HCT116 (cell line): ENCODE results near the gene BMP7. TPM values are rescaled to one million over a fixed set of nuclear protein-coding genes. Genes with fewer than 3 reads are reported as not detected.

Experiments
- ATAC-seq: fragments of 200-7000 bp; cut with Tn5 transposase; 2 replicates; pipeline ENCODE4 v1.9.1; 2020; ENCODE audit warnings: mild to moderate bottlenecking, moderate library complexity
- BruUV-seq: library from RNA; stranded (reverse); fragments of 400-500 nt; replicated peaks from 2 replicates; lab custom pipeline; 2021; lab: Mats Ljungman, UMichigan
- CTCF ChIA-PET: fragments of 300-600 bp; sonication (Branson Sonifier 250); formaldehyde crosslinking; loops from one replicate; lab custom pipeline; 2021; ENCODE audit warnings: antibody characterized with exemption; lab: Charles Lee
- POLR2A ChIA-PET: fragments of 300-600, 350-600 bp; sonication (Branson Sonifier 250); formaldehyde crosslinking; loops from one replicate; lab custom pipeline; 2021; ENCODE audit warnings: antibody characterized with exemption; lab: Charles Lee
- RAD21 ChIA-PET, 2 experiments: fragments of 300-600 bp; sonication (Branson Sonifier 250); formaldehyde crosslinking; loops; one replicate each; lab custom pipeline; 2023; ENCODE audit warnings: low total read pairs in 2 of 2; ENCODE audit not compliant: uncharacterized antibody in 2 of 2, unreplicated experiment in 2 of 2, low non-redundant PET in 1 of 2; lab: Charles Lee
- DNase-seq: peaks from one replicate; pipeline ENCODE4 v3.0.0-alpha.2; 2010; ENCODE audit warnings: low read depth, low spot score
- H2AFZ ChIP-seq: fragments of 200-600 bp; shearing (Covaris generic), sonication (generic); 2 replicates; pipeline ENCODE4 v1.6.1; 2017; ENCODE audit warnings: low read depth, mixed run types, mixed read lengths, antibody characterized with exemption, low read length; ENCODE audit not compliant: poor library complexity, severe bottlenecking
- H3K27ac ChIP-seq: 2 replicates; pipeline ENCODE4 v1.5.1; 2012; ENCODE audit warnings: low read depth, low read length
- H3K27me3 ChIP-seq: fragments of 200-600 bp; sonication (generic); 2 replicates; pipeline ENCODE4 v1.6.1; 2016; ENCODE audit warnings: mixed run types, low read length, mixed read lengths; ENCODE audit not compliant: insufficient read depth
- H3K36me3 ChIP-seq, 2 experiments: fragments of 200-500 bp in 1 of 2; fragments of 200-600 bp in 1 of 2; sonication (Bioruptor generic) in 1 of 2; sonication (generic) in 1 of 2; 2 replicates each; pipeline versions ENCODE4 v1.5.1 to v1.6.1; 2014 to 2016; ENCODE audit warnings: low read length in 2 of 2, inconsistent platforms in 1 of 2, mixed read lengths in 1 of 2, mixed run types in 1 of 2; ENCODE audit not compliant: insufficient read depth in 2 of 2, control insufficient read depth in 1 of 2
- H3K4me1 ChIP-seq, 2 experiments: fragments of 200-600 bp in 1 of 2; sonication (generic) in 1 of 2; 2 replicates each; pipeline versions ENCODE4 v1.5.1 to v1.6.1; 2012 to 2017; ENCODE audit warnings: low read length in 2 of 2, inconsistent platforms in 1 of 2, mild to moderate bottlenecking in 1 of 2, mixed read lengths in 1 of 2, mixed run types in 1 of 2, moderate library complexity in 1 of 2; ENCODE audit not compliant: insufficient read depth in 2 of 2, control insufficient read depth in 1 of 2
- H3K4me2 ChIP-seq: fragments of 200-600 bp; sonication (generic); 2 replicates; pipeline ENCODE4 v1.6.1; 2017; ENCODE audit warnings: mixed run types, low read length, mixed read lengths
- H3K4me3 ChIP-seq, 2 experiments: fragments of 200-600 bp in 1 of 2; sonication (generic) in 1 of 2; replicated peaks in 1 of 2; 2 replicates each; pipeline ENCODE4 v1.5.1; 2011 to 2016; ENCODE audit warnings: low read length in 2 of 2, control low read depth in 1 of 2, low read depth in 1 of 2, mild to moderate bottlenecking in 1 of 2, mixed read lengths in 1 of 2, mixed run types in 1 of 2
- H3K79me2 ChIP-seq: fragments of 200-600 bp; sonication (generic); 2 replicates; pipeline ENCODE4 v1.6.1; 2017; ENCODE audit warnings: mild to moderate bottlenecking, mixed run types, low read length, moderate library complexity, mixed read lengths; ENCODE audit not compliant: insufficient read depth
- H3K9ac ChIP-seq: fragments of 200-600 bp; sonication (generic); 2 replicates; pipeline ENCODE4 v1.6.1; 2016; ENCODE audit warnings: low read length, mixed read lengths
- H3K9me2 ChIP-seq: fragments of 200-600 bp; sonication (generic), shearing (Covaris generic); 2 replicates; pipeline ENCODE4 v1.6.1; 2017; ENCODE audit warnings: mixed run types, mild to moderate bottlenecking, moderate library complexity; ENCODE audit not compliant: insufficient read depth
- H3K9me3 ChIP-seq, 2 experiments: fragments of 200-500 bp in 1 of 2; fragments of 200-600 bp in 1 of 2; sonication (Bioruptor generic) in 1 of 2; sonication (generic) in 1 of 2; 2 replicates each; pipeline ENCODE4 v1.6.1; 2014 to 2017; ENCODE audit warnings: low read length in 2 of 2, mixed read lengths in 2 of 2, inconsistent platforms in 1 of 2, low read depth in 1 of 2, mild to moderate bottlenecking in 1 of 2, mixed run types in 1 of 2, moderate library complexity in 1 of 2; ENCODE audit not compliant: control insufficient read depth in 1 of 2, insufficient read depth in 1 of 2
- H4K20me1 ChIP-seq: fragments of 200-600 bp; sonication (generic), shearing (Covaris generic); 2 replicates; pipeline ENCODE4 v1.6.1; 2017; ENCODE audit warnings: mixed run types, mild to moderate bottlenecking, moderate library complexity; ENCODE audit not compliant: insufficient read depth
- CBX3 ChIP-seq: IDR thresholded peaks from 2 replicates; pipeline ENCODE4 v1.6.1; 2012; ENCODE audit warnings: low read depth
- CEBPB ChIP-seq: IDR thresholded peaks from 2 replicates; pipeline ENCODE4 v1.6.1; 2012; ENCODE audit warnings: low read depth
- EGR1 ChIP-seq: IDR thresholded peaks from 2 replicates; pipeline ENCODE4 v1.6.1; 2012; ENCODE audit warnings: low read depth
- ELF1 ChIP-seq: IDR thresholded peaks from 2 replicates; pipeline ENCODE4 v1.6.1; 2012; ENCODE audit warnings: low read depth, borderline replicate concordance
- EZH2 ChIP-seq: fragments of 200-600 bp; sonication (generic); IDR thresholded peaks from 2 replicates; pipeline ENCODE4 v1.6.1; 2017; ENCODE audit warnings: antibody characterized with exemption, mixed run types
- EZH2phosphoT487 ChIP-seq: fragments of 200-600 bp; IDR thresholded peaks from 2 replicates; pipeline ENCODE4 v1.6.1; 2018; ENCODE audit warnings: antibody characterized with exemption, borderline replicate concordance
- JUND ChIP-seq: IDR thresholded peaks from 2 replicates; pipeline ENCODE4 v1.6.1; 2012
- RAD21 ChIP-seq: IDR thresholded peaks from 2 replicates; pipeline ENCODE4 v1.6.1; 2012; ENCODE audit warnings: low read depth, mild to moderate bottlenecking
- SIN3A ChIP-seq: IDR thresholded peaks from 2 replicates; pipeline ENCODE4 v1.6.1; 2012; ENCODE audit warnings: low read depth
- YY1 ChIP-seq: IDR thresholded peaks from 2 replicates; pipeline ENCODE4 v1.6.1; 2011; ENCODE audit warnings: low read length, low read depth, moderate library complexity, mild to moderate bottlenecking; ENCODE audit not compliant: insufficient replicate concordance; ENCODE audit errors: extremely low read depth
- intact Hi-C: fragments of 100-400 bp; cut with micrococcal nuclease; formaldehyde crosslinking; loops from 2 replicates; pipeline ENCODE4 v1.10.0; 2022
- total RNA-seq: library from RNA; stranded (reverse); gene quantifications from one replicate; pipeline ENCODE4 v1.2.1, GENCODE V29; 2021; ENCODE audit not compliant: unreplicated experiment
- TF ChIP-seq, protein P1 (sequence below): IDR thresholded peaks from 2 replicates; pipeline ENCODE4 v1.6.1; 2012
- TF ChIP-seq, protein P2 (sequence below): IDR thresholded peaks from 2 replicates; pipeline ENCODE4 v1.6.1; 2011; ENCODE audit warnings: mild to moderate bottlenecking, low read length, moderate library complexity; ENCODE audit not compliant: insufficient replicate concordance; ENCODE audit errors: extremely low read depth
- TF ChIP-seq, protein P3 (sequence below): IDR thresholded peaks from 2 replicates; pipeline ENCODE4 v1.6.1; 2012; ENCODE audit warnings: low read depth

Gene BMP7
- total RNA-seq, 1 experiment from 2014 or later: 7.0 TPM

DNA sequence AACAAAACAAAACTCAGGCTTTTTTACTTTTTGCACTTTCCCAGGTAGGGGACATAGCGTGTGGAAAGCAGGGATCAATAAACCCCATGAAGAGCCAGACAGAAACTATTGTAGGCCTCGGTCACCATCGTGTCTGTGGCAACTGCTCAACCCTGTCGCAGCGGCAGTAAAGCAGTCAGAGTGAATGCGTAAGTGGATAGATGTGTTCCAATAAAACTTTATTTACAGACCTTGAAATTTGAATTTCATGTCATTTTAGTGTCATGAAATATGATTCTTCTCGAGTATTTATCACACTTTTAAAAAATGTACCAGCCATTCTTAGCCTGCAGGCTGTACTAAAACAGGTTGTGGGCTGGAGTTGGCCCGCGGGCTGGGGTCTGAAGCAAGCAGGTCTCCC lies 14.5 kb downstream of the BMP7 start:
- POLR2A ChIA-PET: no interaction called here
- DNase-seq (no peak), ATAC-seq (no peak)
- no TSS peak for BruUV-seq
- RAD21 ChIA-PET: no interaction called here
- Histone ChIP-seq H4K20me1 (no peaks in the 10 kb centered on the region), H3K9me2 (no peaks in the 10 kb centered on the region), H3K4me2 (no peak overlapping the region), H3K9ac (no peak overlapping the region), H2AFZ (no peak overlapping the region), H3K36me3 (no peaks in the 10 kb centered on the region), H3K27ac (no peak overlapping the region), H3K4me3 (no peak overlapping the region), H3K9me3 (no peaks in the 10 kb centered on the region), H3K27me3 (no peaks in the 10 kb centered on the region), H3K79me2 (no peaks in the 10 kb centered on the region), H3K4me1 (peaks cover 0 to 9% of the 10 kb centered on the region in 2 experiments; a peak in 2 of 4 replicates)
- CTCF ChIA-PET: interaction anchor here (1.4 kb wide), 1 partner anchor 81 kb away, joined by 5 read pairs; no protein-coding TSS in a partner anchor
- intact Hi-C loops: no loop called here
- TF ChIP-seq, protein P1, sequence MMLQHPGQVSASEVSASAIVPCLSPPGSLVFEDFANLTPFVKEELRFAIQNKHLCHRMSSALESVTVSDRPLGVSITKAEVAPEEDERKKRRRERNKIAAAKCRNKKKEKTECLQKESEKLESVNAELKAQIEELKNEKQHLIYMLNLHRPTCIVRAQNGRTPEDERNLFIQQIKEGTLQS: no peak
- TF ChIP-seq RAD21: no peak
- TF ChIP-seq, protein P2, sequence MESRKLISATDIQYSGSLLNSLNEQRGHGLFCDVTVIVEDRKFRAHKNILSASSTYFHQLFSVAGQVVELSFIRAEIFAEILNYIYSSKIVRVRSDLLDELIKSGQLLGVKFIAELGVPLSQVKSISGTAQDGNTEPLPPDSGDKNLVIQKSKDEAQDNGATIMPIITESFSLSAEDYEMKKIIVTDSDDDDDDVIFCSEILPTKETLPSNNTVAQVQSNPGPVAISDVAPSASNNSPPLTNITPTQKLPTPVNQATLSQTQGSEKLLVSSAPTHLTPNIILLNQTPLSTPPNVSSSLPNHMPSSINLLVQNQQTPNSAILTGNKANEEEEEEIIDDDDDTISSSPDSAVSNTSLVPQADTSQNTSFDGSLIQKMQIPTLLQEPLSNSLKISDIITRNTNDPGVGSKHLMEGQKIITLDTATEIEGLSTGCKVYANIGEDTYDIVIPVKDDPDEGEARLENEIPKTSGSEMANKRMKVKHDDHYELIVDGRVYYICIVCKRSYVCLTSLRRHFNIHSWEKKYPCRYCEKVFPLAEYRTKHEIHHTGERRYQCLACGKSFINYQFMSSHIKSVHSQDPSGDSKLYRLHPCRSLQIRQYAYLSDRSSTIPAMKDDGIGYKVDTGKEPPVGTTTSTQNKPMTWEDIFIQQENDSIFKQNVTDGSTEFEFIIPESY: no peak
- TF ChIP-seq EZH2phosphoT487: no peak
- no peak for TF ChIP-seq EZH2
- no peak for TF ChIP-seq SIN3A
- TF ChIP-seq CEBPB: no peak

DNA sequence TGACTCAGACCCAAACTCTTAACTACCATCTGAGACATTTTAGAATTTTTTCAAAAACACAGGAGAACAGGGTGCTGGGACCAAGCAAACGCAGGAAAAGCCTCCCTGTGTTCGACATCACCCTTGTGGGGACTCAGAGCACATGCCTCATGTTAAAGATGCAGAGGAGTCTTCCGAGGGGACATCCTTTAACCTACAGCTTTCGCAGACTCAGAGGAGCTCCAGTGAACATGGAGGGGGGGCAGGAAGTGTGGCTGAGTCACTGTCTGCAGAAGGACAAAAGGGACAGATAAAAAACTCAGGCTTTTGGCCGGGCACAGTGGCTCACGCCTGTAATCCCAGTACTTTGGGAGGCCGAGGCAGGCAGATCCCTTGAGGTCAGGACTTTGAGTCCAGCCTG lies 15.1 kb downstream of the BMP7 start:
- H3K4me1 ChIP-seq: peaks cover 0 to 9% of the 10 kb centered on the region in 2 experiments; a peak in 2 of 4 replicates
- ChIA-PET RAD21 (no interaction called here), POLR2A (no interaction called here), CTCF (no interaction called here)
- no peak overlapping the region for H2AFZ ChIP-seq
- no peaks in the 10 kb centered on the region for H3K36me3 ChIP-seq
- intact Hi-C loops: no loop called here
- no peak overlapping the region for H3K9ac ChIP-seq
- no peak overlapping the region for H3K4me3 ChIP-seq
- no peaks in the 10 kb centered on the region for H3K9me3 ChIP-seq
- no peaks in the 10 kb centered on the region for H3K9me2 ChIP-seq
- H3K27me3 ChIP-seq: no peaks in the 10 kb centered on the region
- H3K4me2 ChIP-seq: no peak overlapping the region
- no peaks in the 10 kb centered on the region for H3K79me2 ChIP-seq
- BruUV-seq: no TSS peak
- DNase-seq (no peak), ATAC-seq (no peak)
- H3K27ac ChIP-seq: no peak overlapping the region
- H4K20me1 ChIP-seq: no peaks in the 10 kb centered on the region
- TF ChIP-seq, protein P3, sequence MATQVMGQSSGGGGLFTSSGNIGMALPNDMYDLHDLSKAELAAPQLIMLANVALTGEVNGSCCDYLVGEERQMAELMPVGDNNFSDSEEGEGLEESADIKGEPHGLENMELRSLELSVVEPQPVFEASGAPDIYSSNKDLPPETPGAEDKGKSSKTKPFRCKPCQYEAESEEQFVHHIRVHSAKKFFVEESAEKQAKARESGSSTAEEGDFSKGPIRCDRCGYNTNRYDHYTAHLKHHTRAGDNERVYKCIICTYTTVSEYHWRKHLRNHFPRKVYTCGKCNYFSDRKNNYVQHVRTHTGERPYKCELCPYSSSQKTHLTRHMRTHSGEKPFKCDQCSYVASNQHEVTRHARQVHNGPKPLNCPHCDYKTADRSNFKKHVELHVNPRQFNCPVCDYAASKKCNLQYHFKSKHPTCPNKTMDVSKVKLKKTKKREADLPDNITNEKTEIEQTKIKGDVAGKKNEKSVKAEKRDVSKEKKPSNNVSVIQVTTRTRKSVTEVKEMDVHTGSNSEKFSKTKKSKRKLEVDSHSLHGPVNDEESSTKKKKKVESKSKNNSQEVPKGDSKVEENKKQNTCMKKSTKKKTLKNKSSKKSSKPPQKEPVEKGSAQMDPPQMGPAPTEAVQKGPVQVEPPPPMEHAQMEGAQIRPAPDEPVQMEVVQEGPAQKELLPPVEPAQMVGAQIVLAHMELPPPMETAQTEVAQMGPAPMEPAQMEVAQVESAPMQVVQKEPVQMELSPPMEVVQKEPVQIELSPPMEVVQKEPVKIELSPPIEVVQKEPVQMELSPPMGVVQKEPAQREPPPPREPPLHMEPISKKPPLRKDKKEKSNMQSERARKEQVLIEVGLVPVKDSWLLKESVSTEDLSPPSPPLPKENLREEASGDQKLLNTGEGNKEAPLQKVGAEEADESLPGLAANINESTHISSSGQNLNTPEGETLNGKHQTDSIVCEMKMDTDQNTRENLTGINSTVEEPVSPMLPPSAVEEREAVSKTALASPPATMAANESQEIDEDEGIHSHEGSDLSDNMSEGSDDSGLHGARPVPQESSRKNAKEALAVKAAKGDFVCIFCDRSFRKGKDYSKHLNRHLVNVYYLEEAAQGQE: no peak
- TF ChIP-seq, protein P1: no peak
- TF ChIP-seq ELF1 (no peak), CBX3 (no peak), YY1 (no peak), EGR1 (no peak), JUND (no peak)
